NT2/D1 (cell line): ENCODE data around the gene CEP19.

Experiments
- YY1 ChIP-seq: IDR thresholded peaks from 2 replicates; pipeline ENCODE4 v1.6.1; 2011; ENCODE audit not compliant: insufficient read length, insufficient read depth
- ZNF274 ChIP-seq: IDR thresholded peaks from 2 replicates; pipeline ENCODE4 v1.6.1; 2011; ENCODE audit warnings: mild to moderate bottlenecking, low read depth, low read length

- TF ChIP-seq ZNF274, result no peak
- no peak for TF ChIP-seq YY1
Measured at GRCh38 chr3:196695849-196696226, 16.2 kb downstream of the CEP19 start.
